DMS 273 (cell line): ENCODE data around the gene EFNB2.

Experiments used
- DNase-seq: peaks from one replicate; lab custom pipeline; 2025; ENCODE audit not compliant: unreplicated experiment; lab: John Stamatoyannopoulos, UW

Gene EFNB2

DNA sequence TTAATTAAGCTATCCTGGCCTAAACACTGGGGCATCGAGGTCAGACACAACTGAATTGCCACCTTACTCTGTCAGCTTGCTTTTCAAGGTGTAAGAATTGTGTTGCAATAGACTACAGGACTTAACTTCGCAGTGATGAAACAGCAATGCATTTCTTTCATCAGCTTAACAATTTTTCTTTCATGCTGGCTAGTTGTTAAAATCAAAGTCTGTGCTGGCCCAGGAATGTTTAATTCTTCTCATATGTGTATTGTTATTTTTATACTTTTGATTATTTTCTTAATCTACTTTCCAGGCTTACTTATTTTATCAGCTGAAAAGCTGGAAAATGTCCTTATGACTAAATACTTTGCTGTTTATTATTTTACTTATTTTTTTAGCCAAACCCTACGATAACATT, 79.7 kb downstream of the EFNB2 start:
- no peak for DNase-seq

DNA sequence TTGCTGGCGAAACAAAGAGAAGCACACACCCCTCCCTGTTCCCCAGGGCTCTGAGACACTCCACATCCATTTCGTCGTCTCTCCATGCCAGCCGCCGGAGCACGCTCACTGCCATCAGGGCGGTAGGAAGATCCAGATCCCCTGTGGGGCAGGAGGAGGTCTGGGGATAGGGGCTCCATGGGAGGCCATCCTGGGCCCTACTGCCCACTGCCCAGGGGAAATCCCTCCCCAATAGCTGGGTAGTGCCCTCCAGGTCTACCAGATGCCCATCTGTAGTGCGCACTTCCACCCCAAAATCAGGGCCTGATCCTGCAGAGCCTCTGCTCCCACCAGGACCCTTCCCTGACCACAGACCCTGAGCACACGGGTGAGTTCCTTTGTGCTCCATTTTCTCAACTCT, 80.3 kb downstream of the EFNB2 start:
- no peak for DNase-seq

DNA sequence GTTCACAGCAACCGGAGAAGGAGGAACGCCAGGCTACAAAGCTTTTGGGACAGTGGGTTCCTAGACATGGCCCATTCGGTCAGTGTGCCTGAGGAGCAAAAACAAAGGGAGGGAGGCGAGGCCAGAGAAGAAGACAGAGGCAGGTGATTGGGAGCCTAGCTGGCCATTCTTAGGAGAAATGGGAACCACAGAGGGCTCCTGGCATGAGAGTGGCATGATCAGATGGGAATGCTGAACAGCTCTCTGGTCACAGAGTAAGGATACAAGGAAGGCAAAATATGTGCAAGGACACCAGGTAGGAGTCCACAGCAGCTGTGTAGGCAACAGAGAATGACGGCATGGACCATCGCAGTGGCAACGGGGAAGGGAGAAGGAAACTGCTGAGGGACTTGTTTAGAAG, 82.4 kb downstream of the EFNB2 start:
- no peak for DNase-seq

DNA sequence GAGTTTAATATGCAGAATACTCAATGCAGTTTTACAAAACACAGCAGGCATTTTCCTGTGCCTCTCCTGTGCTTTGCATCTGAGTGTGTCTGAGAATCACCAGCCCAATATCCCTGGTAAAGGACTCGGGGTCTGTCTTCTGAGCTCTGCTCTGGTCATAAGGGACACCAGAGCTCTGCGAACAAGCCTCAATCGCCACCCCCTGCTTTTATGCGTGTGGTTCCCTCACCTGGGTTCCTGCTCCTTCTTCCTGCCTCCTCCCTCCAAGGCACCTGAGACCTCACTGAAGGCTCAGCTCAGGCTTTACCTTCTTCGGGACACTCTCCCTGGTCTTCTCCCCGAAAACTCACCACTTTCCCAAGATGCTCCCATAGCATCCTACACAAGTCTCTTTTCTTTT, 84.5 kb downstream of the EFNB2 start:
- no peak for DNase-seq

DNA sequence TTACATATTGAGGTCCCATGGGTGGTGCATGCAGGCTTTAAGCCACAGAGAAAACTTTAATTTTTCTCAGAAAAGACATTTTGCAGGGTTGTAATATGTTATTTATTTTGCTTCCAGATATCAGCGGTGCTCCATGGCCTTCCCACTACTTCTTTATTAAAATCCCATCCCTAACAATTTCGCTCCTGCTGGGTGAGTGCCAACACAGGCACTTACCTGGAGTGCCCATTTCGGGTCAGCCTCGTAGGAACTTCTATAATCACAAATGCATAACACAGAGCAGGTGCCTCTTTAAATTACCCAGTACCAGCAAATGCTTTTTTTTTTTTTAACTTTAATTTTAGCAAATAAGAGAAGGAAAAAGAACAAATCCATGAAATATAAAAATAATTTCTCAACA, 86.4 kb downstream of the EFNB2 start:
- no peak for DNase-seq

DNA sequence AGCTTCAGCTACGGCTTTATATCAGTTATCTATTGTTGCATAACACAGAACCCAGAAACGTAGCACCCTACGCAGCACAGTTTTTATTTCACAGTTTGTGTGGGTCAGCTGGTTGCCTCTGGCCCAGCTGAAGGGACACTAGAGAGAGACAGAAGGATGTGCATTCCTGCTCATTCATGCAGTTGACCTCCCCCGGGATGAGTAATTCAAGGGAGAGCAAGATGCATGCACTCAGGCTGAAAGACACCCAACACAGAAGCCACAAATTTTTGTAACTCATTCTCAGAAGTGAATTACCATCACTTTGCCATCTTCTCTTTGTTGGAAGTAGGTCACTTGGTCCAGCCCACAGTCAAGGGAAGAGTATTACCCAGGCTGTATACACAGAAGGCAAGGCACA, 89.5 kb downstream of the EFNB2 start:
- no peak for DNase-seq

DNA sequence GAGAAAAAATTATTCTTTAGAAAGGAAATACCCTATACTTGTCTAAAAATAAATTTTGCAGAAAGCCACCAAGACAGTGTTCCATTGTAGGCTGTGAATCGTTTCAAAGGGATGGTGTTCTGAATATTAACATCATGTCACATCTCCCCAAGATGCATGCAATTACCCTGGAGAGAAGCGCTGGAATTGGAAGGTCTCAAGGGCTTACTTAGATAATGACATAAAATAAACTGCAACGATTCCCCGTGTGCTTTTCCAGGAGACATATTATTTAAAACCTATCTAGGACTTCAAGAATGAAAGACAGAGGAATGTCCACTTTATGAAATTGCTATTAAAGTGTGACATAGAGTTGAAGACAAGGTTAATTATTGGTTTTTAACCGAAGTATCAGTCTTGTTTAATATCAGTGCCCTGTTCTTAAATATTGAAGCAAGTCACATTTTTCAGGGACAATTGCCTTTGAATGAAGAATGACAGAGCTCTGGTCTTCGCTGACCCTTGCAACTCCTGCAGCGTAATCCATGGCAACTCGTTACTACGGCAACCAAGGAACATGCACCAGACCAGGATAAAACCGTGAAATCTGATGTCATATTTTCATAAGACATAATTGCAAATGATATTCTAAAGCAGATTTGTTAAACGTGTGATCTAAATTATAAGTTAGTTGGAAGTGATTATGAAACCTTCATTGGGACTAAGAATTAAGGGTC, 91.7 kb downstream of the EFNB2 start:
- no peak for DNase-seq

DNA sequence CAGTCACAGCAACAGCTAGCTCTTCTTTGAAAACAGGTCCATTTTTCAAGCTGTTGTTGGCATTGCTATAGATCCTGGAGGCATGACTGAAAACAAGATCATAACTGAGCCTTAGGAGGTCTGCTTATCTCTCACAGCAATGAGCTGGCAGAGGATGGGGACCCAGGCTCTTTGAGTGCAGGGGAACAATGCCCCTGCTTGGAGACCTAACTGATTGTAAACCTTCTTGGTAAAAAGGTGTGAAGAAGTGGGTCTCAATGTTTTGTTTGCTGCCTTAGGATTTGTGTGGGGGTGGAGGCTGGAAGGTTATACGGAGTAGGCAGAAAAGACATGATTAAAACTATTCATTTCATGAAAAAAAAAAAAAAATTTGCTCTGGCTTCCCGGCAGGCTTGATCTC, 94.6 kb downstream of the EFNB2 start:
- DNase-seq, result no peak
